ENCODE data around the gene LONP2.

- TF ChIP-seq HSF4 (CRISPR knock-in tag; IDR thresholded peaks at IDR 0.05; ENCODE audit: borderline replicate concordance) (no peak), CTCF (IDR thresholded peaks at IDR 0.05 in 2 of 3, conservative IDR thresholded peaks at IDR 0.05 in 1 of 3; ENCODE audit: insufficient read depth in 2 of 3, low read depth in 1 of 3, low read length in 3 of 3) (no peak), NFIC (IDR thresholded peaks at IDR 0.05) (no peak), PHF20 (IDR thresholded peaks at IDR 0.05; ENCODE audit: partially characterized antibody) (no peak), ELF2 (CRISPR knock-in tag; IDR thresholded peaks at IDR 0.05) (no peak), ZNF398 (CRISPR knock-in tag; IDR thresholded peaks at IDR 0.05) (no peak)
- TF ChIP-seq, protein P1, sequence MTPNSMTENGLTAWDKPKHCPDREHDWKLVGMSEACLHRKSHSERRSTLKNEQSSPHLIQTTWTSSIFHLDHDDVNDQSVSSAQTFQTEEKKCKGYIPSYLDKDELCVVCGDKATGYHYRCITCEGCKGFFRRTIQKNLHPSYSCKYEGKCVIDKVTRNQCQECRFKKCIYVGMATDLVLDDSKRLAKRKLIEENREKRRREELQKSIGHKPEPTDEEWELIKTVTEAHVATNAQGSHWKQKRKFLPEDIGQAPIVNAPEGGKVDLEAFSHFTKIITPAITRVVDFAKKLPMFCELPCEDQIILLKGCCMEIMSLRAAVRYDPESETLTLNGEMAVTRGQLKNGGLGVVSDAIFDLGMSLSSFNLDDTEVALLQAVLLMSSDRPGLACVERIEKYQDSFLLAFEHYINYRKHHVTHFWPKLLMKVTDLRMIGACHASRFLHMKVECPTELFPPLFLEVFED (CRISPR knock-in tag; conservative IDR thresholded peaks at IDR 0.05), result no peak
- TF ChIP-seq, protein P2, sequence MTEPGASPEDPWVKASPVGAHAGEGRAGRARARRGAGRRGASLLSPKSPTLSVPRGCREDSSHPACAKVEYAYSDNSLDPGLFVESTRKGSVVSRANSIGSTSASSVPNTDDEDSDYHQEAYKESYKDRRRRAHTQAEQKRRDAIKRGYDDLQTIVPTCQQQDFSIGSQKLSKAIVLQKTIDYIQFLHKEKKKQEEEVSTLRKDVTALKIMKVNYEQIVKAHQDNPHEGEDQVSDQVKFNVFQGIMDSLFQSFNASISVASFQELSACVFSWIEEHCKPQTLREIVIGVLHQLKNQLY (CRISPR knock-in tag; conservative IDR thresholded peaks at IDR 0.05), result no peak
These were observed 108.7 kb downstream of the LONP2 start for GRCh38 chr16:48352648-48353390.
